Thyroid gland (tissue), 4 donors: ENCODE results near the gene INPP4B. TPM values are rescaled to one million over a fixed set of nuclear protein-coding genes. Genes with fewer than 3 reads are reported as not detected.
A peak's percentile ranks its signal among the peaks of the same experiment; 100 is the strongest.

Experiments used
- DNase-seq, 2 donors: peaks; one replicate each; pipeline ENCODE4 v3.0.0-alpha.2; 2019
- H3K27ac ChIP-seq, 3 donors: fragments of 200-600 bp; sonication (generic); 1 replicate in 2 of 3; 2 replicates in 1 of 3; pipeline ENCODE4 v1.5.1; 2016 to 2019; ENCODE audit warnings: mild to moderate bottlenecking in 1 of 3, moderate library complexity in 1 of 3
- H3K27me3 ChIP-seq: fragments of 200-600 bp; sonication (generic); one replicate; pipeline ENCODE4 v1.5.1; 2019
- H3K36me3 ChIP-seq, 2 donors: fragments of 200-600 bp; sonication (generic); one replicate each; pipeline ENCODE4 v1.5.1; 2016 to 2019
- H3K4me1 ChIP-seq, 2 donors: fragments of 200-600 bp; sonication (generic); one replicate each; pipeline ENCODE4 v1.5.1; 2017 to 2019
- H3K4me3 ChIP-seq, 3 donors: fragments of 200-600 bp; sonication (generic); replicated peaks in 1 of 3; 1 replicate in 2 of 3; 2 replicates in 1 of 3; pipeline ENCODE4 v1.5.1; 2016; ENCODE audit warnings: mild to moderate bottlenecking in 1 of 3
- H3K9me3 ChIP-seq: fragments of 200-600 bp; sonication (generic); one replicate; pipeline ENCODE4 v1.5.1; 2017
- CTCF ChIP-seq, 6 experiments: fragments of 200-600 bp in 3 of 6; fragments of 450-650 bp in 3 of 6; sonication (generic) in 3 of 6; IDR thresholded peaks; one replicate each; pipeline ENCODE4 v1.5.1; 2016 to 2019; ENCODE audit warnings: antibody characterized with exemption in 6 of 6, mild to moderate bottlenecking in 2 of 6, inconsistent platforms in 1 of 6, moderate library complexity in 1 of 6
- POLR2A ChIP-seq, 2 donors: fragments of 450-650 bp; IDR thresholded peaks; one replicate each; pipeline ENCODE4 v1.6.1; 2017; ENCODE audit warnings: antibody characterized with exemption in 2 of 2, mild to moderate bottlenecking in 2 of 2, moderate library complexity in 1 of 2
- WGBS, 2 donors: methylation state at CpG; one replicate each; pipeline ENCODE4 v1.1.5; 2017; 5-methylcytosine and 5-hydroxymethylcytosine counted together
- intact Hi-C: fragments of 100-400 bp; cut with DNase I; formaldehyde crosslinking; loops from one replicate; pipeline ENCODE4 v1.15.1; 2023
- total RNA-seq, 4 donors: library from RNA; depleted of rRNA; stranded (reverse); fragments of >200 nt; gene quantifications; one replicate each; pipeline ENCODE4 v1.2.3, GENCODE V29; 2016

INPP4B gene
- total RNA-seq, 4 donors from 2014 or later: 8.0 to 22.1 (median 12.0) TPM

GRCh38 chr4:142092941-142093340 is 753.2 kb downstream of the INPP4B start:
- H3K4me1 ChIP-seq: no peaks in the 10 kb centered on the region
- TF ChIP-seq CTCF (IDR thresholded peaks at IDR 0.05) (no peak), POLR2A (IDR thresholded peaks at IDR 0.05) (no peak)
- DNase-seq: peak in 1 of 2 donors; percentile 21
- H3K27me3 ChIP-seq: no peaks in the 10 kb centered on the region
- no peaks in the 10 kb centered on the region for H3K36me3 ChIP-seq
- H3K27ac ChIP-seq: no peak overlapping the region
- H3K9me3 ChIP-seq: no peaks in the 10 kb centered on the region
- 50 to 80% methylated on average over 1 of the region's 1 CpG for WGBS, 2 donors
- intact Hi-C loops: no loop called here
- no peak overlapping the region for H3K4me3 ChIP-seq

- WGBS, 2 donors: 66 to 85% methylated on average over 4 of the region's 4 CpGs
- Histone ChIP-seq H3K36me3 (no peaks in the 10 kb centered on the region), H3K27me3 (no peaks in the 10 kb centered on the region), H3K4me1 (no peaks in the 10 kb centered on the region), H3K4me3 (no peak overlapping the region), H3K27ac (peak overlapping the region in 2 of 3 donors; percentile 11 to 50), H3K9me3 (no peaks in the 10 kb centered on the region)
- no peak for TF ChIP-seq CTCF (IDR thresholded peaks at IDR 0.05)
- no peak for TF ChIP-seq POLR2A (IDR thresholded peaks at IDR 0.05)
- intact Hi-C loops: no loop called here
- DNase-seq: no peak
These were observed 754.4 kb downstream of the INPP4B start for GRCh38 chr4:142091691-142092182.

GRCh38 chr4:142091085-142091513 is 755.0 kb downstream of the INPP4B start:
- no peaks in the 10 kb centered on the region for H3K27me3 ChIP-seq
- H3K9me3 ChIP-seq: no peaks in the 10 kb centered on the region
- intact Hi-C loops: no loop called here
- TF ChIP-seq POLR2A (IDR thresholded peaks at IDR 0.05) (no peak), CTCF (IDR thresholded peaks at IDR 0.05) (no peak)
- H3K27ac ChIP-seq: peak overlapping the region in 2 of 3 donors; percentile 11 to 50
- WGBS, 2 donors: 60 to 80% methylated on average over 4 of the region's 4 CpGs
- no peak for DNase-seq
- H3K36me3 ChIP-seq: no peaks in the 10 kb centered on the region
- H3K4me1 ChIP-seq: no peaks in the 10 kb centered on the region
- no peak overlapping the region for H3K4me3 ChIP-seq

GRCh38 chr4:142088906-142089305 is 757.2 kb downstream of the INPP4B start:
- WGBS, 2 donors: 79 to 86% methylated on average over 4 of the region's 4 CpGs

More at GRCh38 chr4:142088906-142089305, 757.2 kb downstream of the INPP4B start:
- no peaks in the 10 kb centered on the region for H3K9me3 ChIP-seq
- intact Hi-C loops: no loop called here
- H3K27ac ChIP-seq: no peak overlapping the region
- no peaks in the 10 kb centered on the region for H3K27me3 ChIP-seq
- no peak for DNase-seq
- TF ChIP-seq CTCF (IDR thresholded peaks at IDR 0.05) (no peak), POLR2A (IDR thresholded peaks at IDR 0.05) (no peak)
- no peak overlapping the region for H3K4me3 ChIP-seq
- H3K4me1 ChIP-seq: no peaks in the 10 kb centered on the region
- no peaks in the 10 kb centered on the region for H3K36me3 ChIP-seq
